B cell (primary cell): ENCODE results near the gene L3MBTL4.

Experiments
- EZH2 ChIP-seq: IDR thresholded peaks from 2 replicates; pipeline ENCODE4 v1.6.1; 2012; ENCODE audit warnings: borderline replicate concordance, low read depth, mild to moderate bottlenecking, moderate library complexity, low read length; ENCODE audit not compliant: insufficient read depth, poor library complexity, severe bottlenecking
- TF ChIP-seq, protein P1 (sequence below): fragments of 200-600 bp; IDR thresholded peaks from one replicate; pipeline ENCODE4 v1.8.0; 2022; ENCODE audit warnings: antibody characterized with exemption, mild to moderate bottlenecking

DNA sequence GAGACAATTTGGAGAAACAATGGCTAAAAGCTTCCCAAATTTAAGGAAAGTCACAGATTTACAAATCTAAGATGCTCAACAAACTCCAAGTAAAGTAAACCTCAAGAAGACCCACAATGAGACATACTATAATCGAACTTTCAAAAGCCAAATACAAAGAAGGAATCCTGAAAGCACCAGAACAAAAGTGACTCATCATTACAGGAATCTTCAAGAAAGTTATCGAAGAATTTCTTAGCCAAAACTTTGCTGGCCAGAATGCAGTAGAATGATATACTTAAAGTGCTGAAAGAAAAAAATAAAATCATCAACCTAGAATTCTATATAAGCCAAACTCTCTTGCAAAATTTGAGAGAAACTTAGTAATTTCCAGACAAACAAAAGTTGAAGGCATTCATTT lies 412.8 kb downstream of the L3MBTL4 start:
- TF ChIP-seq, protein P1, sequence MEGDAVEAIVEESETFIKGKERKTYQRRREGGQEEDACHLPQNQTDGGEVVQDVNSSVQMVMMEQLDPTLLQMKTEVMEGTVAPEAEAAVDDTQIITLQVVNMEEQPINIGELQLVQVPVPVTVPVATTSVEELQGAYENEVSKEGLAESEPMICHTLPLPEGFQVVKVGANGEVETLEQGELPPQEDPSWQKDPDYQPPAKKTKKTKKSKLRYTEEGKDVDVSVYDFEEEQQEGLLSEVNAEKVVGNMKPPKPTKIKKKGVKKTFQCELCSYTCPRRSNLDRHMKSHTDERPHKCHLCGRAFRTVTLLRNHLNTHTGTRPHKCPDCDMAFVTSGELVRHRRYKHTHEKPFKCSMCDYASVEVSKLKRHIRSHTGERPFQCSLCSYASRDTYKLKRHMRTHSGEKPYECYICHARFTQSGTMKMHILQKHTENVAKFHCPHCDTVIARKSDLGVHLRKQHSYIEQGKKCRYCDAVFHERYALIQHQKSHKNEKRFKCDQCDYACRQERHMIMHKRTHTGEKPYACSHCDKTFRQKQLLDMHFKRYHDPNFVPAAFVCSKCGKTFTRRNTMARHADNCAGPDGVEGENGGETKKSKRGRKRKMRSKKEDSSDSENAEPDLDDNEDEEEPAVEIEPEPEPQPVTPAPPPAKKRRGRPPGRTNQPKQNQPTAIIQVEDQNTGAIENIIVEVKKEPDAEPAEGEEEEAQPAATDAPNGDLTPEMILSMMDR = no peak
- no peak for TF ChIP-seq EZH2
